ENCODE data around the gene SMU1.
A peak's percentile ranks its signal among the peaks of the same experiment; 100 is the strongest.

The SMU1 gene

GRCh38 chr9:33109850-33110595 lies 33.5 kb upstream of the SMU1 start:
- no peak overlapping the region for H3K4me3 Mint-ChIP-seq
- no peaks in the 10 kb centered on the region for H3K9me3 Mint-ChIP-seq
- no peaks in the 10 kb centered on the region for H3K27me3 Mint-ChIP-seq
- peak; percentile 24 for DNase-seq
- peak overlapping the region; percentile 42 for H3K27ac Mint-ChIP-seq
- H3K4me1 Mint-ChIP-seq (ENCODE audit: low read depth): peaks cover 11% of the 10 kb centered on the region
- H3K36me3 Mint-ChIP-seq (ENCODE audit: low read depth): peaks cover 51% of the 10 kb centered on the region

- H3K27me3 Mint-ChIP-seq: no peaks in the 10 kb centered on the region
- H3K4me3 Mint-ChIP-seq: no peak overlapping the region
- peaks cover 11% of the 10 kb centered on the region for H3K4me1 Mint-ChIP-seq (ENCODE audit: low read depth)
- H3K27ac Mint-ChIP-seq: peak overlapping the region; percentile 42
- H3K9me3 Mint-ChIP-seq: no peaks in the 10 kb centered on the region
- no peak for DNase-seq
- H3K36me3 Mint-ChIP-seq (ENCODE audit: low read depth): peaks cover 43% of the 10 kb centered on the region
Measured at GRCh38 chr9:33109097-33109496, 32.6 kb upstream of the SMU1 start.

DNA sequence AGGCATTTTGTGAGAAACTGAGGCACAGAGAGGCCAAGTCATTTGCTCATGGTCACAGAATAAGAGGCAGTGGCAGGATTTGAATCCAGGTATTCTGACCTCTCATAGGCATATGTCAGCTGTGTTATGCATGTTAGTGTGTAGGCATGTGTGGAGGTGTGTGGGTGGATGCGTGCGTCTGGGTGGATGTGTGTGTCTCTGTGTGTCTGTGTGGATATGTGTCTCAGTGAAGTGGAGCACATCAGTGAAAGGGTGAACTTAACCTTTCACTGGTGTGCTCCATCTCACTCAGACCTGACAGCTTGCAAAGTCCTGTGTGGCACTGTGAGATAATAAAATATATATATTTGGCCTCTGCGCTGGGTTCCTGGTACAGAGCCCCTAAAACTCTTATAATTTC lies 32.0 kb upstream of the SMU1 start:
- Mint-ChIP-seq H3K4me3 (no peak overlapping the region), H3K4me1 (ENCODE audit: low read depth) (peaks cover 11% of the 10 kb centered on the region), H3K9me3 (no peaks in the 10 kb centered on the region), H3K36me3 (ENCODE audit: low read depth) (peaks cover 37% of the 10 kb centered on the region), H3K27me3 (no peaks in the 10 kb centered on the region), H3K27ac (no peak overlapping the region)
- no peak for DNase-seq

DNA sequence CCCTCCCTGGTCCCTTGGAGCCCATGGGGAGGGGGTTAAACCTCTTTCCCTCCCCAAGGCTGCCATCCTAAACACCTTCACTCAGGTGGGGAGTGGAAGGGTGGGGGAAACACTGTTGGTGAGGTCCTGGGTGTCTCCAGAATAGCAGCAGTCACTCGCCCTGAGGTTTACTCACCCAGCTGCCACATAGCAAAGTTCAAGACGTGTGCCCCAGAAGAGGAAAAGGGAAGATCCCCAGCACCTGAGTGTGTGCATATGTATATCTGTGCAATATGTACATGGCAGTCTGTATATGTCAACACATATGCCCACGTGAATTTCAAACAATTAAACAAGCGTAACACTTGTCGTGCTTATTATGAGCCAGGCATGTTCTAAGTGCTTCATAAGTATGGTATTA lies 31.3 kb upstream of the SMU1 start:
- Mint-ChIP-seq H3K9me3 (no peaks in the 10 kb centered on the region), H3K4me1 (ENCODE audit: low read depth) (peaks cover 11% of the 10 kb centered on the region), H3K27me3 (no peaks in the 10 kb centered on the region), H3K4me3 (no peak overlapping the region), H3K36me3 (ENCODE audit: low read depth) (peaks cover 30% of the 10 kb centered on the region), H3K27ac (peak overlapping the region; percentile 18)
- no peak for DNase-seq

DNA sequence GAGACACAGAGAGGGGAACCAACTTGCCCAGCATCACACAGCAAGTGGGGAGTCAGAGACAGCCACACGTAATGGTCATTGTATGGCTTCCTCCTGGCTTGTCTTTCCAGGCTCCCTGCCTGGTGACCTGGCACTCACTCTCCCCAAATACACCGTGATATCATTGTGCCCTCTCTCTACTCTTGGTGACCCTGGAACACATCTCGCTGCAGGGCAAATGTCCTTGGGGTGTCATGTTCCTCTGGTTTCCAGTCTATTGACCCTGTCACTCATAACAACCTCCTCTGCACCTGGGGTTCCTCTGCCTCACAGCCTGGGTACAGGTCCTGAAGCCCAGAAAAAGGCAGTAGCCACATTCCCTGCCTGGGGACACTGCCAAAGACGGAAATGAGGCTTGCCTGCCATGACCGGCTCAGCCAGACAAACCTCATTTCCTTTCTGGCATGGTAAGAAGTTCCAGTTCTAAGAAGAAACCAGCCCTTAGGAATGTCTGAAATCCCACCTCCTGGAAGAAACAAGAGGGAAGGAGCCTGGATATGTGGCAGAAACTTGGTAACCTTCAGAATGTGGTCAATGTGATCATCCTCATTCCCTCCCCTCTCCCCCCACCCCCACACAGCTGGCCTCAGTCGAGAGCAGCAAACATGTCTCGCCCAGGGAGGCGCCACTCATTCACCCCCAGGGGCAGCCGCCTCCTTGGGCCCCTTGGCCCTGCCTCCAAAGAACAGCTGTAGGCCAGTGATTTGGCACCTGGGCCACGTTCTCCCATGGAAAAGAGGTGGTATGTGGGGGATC lies 30.6 kb upstream of the SMU1 start:
- Mint-ChIP-seq H3K27ac (no peak overlapping the region), H3K4me3 (no peak overlapping the region)
- no peak for DNase-seq

DNA sequence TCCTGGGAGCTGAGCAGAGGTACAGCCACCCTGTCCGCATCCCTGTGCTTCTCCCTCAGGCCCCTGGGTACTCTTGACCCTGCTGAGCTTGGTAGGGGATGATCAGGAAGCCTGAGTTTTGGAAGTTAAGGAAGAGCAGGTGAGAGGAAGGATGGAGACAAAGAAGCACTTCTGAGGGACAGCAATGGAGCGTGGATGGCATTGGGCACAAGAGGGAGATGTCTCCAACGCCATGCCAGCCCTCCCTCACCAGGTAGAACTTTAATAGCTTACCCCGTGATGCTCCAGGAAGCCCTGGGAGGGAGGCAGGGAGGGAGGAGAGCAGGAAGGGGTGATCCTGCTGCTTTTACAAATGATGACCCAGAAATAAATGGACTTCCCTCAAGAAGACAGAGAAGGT lies 29.9 kb upstream of the SMU1 start:
- peaks cover 16% of the 10 kb centered on the region for H3K36me3 Mint-ChIP-seq (ENCODE audit: low read depth)

More for the DNA sequence above, 30.6 kb upstream of the SMU1 start:
- peaks cover 11% of the 10 kb centered on the region for H3K4me1 Mint-ChIP-seq (ENCODE audit: low read depth)
- no peaks in the 10 kb centered on the region for H3K27me3 Mint-ChIP-seq
- no peaks in the 10 kb centered on the region for H3K9me3 Mint-ChIP-seq
- H3K36me3 Mint-ChIP-seq (ENCODE audit: low read depth): peaks cover 22% of the 10 kb centered on the region

GRCh38 chr9:33105959-33106358 lies 29.5 kb upstream of the SMU1 start:
- DNase-seq: no peak

More for the DNA sequence above, 29.9 kb upstream of the SMU1 start:
- peak; percentile 14 for DNase-seq
- Mint-ChIP-seq H3K4me3 (no peak overlapping the region), H3K27me3 (no peaks in the 10 kb centered on the region), H3K9me3 (no peaks in the 10 kb centered on the region), H3K27ac (no peak overlapping the region), H3K4me1 (ENCODE audit: low read depth) (peaks cover 11% of the 10 kb centered on the region)

DNA sequence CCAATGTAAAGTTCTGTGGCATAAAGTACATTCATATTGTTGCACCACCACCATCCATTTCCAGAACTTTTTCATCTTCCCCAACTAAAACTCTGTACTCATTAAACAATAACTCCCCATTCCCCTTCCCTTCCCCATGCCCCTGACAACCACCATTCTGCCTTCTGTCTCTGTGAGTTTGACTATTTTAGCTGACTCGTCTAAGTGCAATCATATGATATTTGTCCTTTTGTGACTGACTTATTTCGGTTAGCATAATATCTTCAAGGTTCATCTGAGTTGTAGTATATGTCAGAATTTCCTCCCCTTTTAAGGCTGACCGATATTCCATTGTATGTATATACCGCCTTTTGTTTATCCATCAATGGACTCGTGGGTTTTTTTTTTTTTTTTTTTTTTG lies 29.0 kb upstream of the SMU1 start:
- Mint-ChIP-seq H3K36me3 (ENCODE audit: low read depth) (peaks cover 7% of the 10 kb centered on the region), H3K4me3 (no peak overlapping the region), H3K27ac (no peak overlapping the region), H3K27me3 (no peaks in the 10 kb centered on the region), H3K4me1 (ENCODE audit: low read depth) (peaks cover 7% of the 10 kb centered on the region), H3K9me3 (no peaks in the 10 kb centered on the region)
- no peak for DNase-seq

More at GRCh38 chr9:33105959-33106358, 29.5 kb upstream of the SMU1 start:
- peaks cover 12% of the 10 kb centered on the region for H3K36me3 Mint-ChIP-seq (ENCODE audit: low read depth)
- H3K4me3 Mint-ChIP-seq: no peak overlapping the region
- no peak overlapping the region for H3K27ac Mint-ChIP-seq
- no peaks in the 10 kb centered on the region for H3K9me3 Mint-ChIP-seq
- H3K4me1 Mint-ChIP-seq (ENCODE audit: low read depth): peaks cover 10% of the 10 kb centered on the region
- H3K27me3 Mint-ChIP-seq: no peaks in the 10 kb centered on the region

DNA sequence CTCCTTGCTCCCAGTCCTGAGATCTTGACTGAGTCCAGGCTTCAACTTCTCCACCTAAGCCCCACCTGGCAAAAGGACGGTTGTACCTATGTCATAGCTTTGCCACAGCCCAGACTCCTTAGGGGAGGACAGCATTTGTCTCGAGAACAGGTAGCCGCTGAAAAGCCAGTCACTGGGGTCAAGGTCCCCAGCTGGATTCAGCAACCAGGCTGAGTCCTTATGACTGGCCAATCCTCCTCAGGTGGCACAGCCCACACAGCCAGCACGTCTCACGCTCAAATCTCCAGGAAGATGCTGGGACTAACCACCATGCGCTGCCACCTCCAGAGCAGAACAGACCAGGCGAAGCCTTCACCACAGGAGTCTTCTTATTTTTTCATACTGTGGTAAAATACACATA lies 27.9 kb upstream of the SMU1 start:
- Mint-ChIP-seq H3K27me3 (no peaks in the 10 kb centered on the region), H3K9me3 (no peaks in the 10 kb centered on the region), H3K36me3 (ENCODE audit: low read depth) (no peaks in the 10 kb centered on the region), H3K4me1 (ENCODE audit: low read depth) (peaks cover 2% of the 10 kb centered on the region), H3K4me3 (no peak overlapping the region), H3K27ac (peak overlapping the region; percentile 16)
- DNase-seq: no peak

DNA sequence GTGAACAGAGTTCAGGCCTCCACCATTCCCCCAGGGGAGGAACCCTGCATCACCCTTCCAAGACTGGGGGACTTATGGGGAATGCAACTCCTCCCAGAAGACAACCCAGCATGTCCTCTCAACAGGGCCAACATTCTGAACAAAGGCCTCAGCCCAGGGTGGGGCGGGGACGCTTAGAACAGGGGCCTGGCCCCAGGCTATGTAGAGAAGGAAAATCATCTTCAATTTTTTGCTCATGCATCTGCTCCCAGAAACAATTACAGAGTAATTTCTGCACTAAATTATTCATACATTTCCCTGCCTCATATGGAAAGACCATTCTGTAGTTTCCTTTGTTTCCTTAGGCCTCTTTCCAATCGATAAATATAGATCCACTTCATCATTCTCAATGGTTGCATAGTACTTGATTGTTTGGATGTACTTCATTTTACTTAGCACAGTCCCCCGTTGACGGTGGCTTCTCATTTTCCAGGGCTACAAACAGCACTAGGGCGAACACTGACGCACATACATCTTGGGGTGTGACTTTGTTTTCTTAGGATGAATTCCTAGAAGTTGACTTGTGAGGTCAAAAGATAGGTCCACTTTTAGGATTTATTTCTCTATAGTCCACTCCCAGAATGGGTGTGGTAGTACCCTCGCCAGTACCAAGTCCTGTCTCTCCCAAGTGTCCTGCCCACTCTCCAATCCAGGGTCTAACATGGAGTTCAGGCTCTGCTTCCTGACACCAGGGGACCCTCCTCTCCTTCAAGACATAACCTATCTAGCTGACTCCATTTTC lies 27.2 kb upstream of the SMU1 start:
- no peak overlapping the region for H3K4me3 Mint-ChIP-seq
- no peak for DNase-seq
- no peaks in the 10 kb centered on the region for H3K9me3 Mint-ChIP-seq
- H3K4me1 Mint-ChIP-seq (ENCODE audit: low read depth): peaks cover 2% of the 10 kb centered on the region
- no peaks in the 10 kb centered on the region for H3K27me3 Mint-ChIP-seq
- no peak overlapping the region for H3K27ac Mint-ChIP-seq
- no peaks in the 10 kb centered on the region for H3K36me3 Mint-ChIP-seq (ENCODE audit: low read depth)

- DNase-seq: no peak
- no peak overlapping the region for H3K4me3 Mint-ChIP-seq
- no peaks in the 10 kb centered on the region for H3K27me3 Mint-ChIP-seq
- H3K4me1 Mint-ChIP-seq (ENCODE audit: low read depth): peaks cover 2% of the 10 kb centered on the region
- H3K36me3 Mint-ChIP-seq (ENCODE audit: low read depth): no peaks in the 10 kb centered on the region
- no peaks in the 10 kb centered on the region for H3K9me3 Mint-ChIP-seq
- H3K27ac Mint-ChIP-seq: no peak overlapping the region
Measured at GRCh38 chr9:33102551-33103210, 26.2 kb upstream of the SMU1 start.

- Mint-ChIP-seq H3K4me1 (ENCODE audit: low read depth) (peaks cover 2% of the 10 kb centered on the region), H3K27ac (no peak overlapping the region), H3K9me3 (no peaks in the 10 kb centered on the region), H3K36me3 (ENCODE audit: low read depth) (no peaks in the 10 kb centered on the region), H3K27me3 (no peaks in the 10 kb centered on the region), H3K4me3 (no peak overlapping the region)
- no peak for DNase-seq
Measured at GRCh38 chr9:33101104-33101951, 24.9 kb upstream of the SMU1 start.

DNA sequence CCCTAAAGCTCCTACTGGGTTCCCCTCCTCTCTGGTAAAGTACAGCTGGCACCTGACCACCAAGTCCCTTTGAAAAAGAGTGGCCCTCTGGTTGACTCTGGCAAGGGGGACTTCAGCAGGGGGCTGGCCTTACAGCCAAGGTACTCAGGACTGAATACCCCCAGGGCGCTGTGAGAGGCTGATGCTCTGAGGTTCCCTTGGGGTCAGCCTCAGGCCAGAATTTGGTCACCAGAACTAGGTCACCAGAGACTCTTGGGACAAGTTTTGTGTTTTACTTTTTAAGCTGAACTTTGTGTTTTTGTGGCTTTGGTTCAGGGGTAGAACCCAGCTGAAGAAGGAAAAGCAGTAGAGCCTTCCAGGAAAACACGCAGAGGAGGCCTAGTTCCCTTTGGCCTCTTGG lies 23.3 kb upstream of the SMU1 start:
- Mint-ChIP-seq H3K36me3 (ENCODE audit: low read depth) (no peaks in the 10 kb centered on the region), H3K9me3 (no peaks in the 10 kb centered on the region), H3K27me3 (no peaks in the 10 kb centered on the region), H3K4me1 (ENCODE audit: low read depth) (peaks cover 2% of the 10 kb centered on the region), H3K27ac (no peak overlapping the region), H3K4me3 (no peak overlapping the region)
- DNase-seq: no peak
